NT2/D1 (cell line): ENCODE data around the gene PROK2.

Source experiments
- YY1 ChIP-seq: IDR thresholded peaks from 2 replicates; pipeline ENCODE4 v1.6.1; 2011; ENCODE audit not compliant: insufficient read length, insufficient read depth
- ZNF274 ChIP-seq: IDR thresholded peaks from 2 replicates; pipeline ENCODE4 v1.6.1; 2011; ENCODE audit warnings: mild to moderate bottlenecking, low read depth, low read length

DNA sequence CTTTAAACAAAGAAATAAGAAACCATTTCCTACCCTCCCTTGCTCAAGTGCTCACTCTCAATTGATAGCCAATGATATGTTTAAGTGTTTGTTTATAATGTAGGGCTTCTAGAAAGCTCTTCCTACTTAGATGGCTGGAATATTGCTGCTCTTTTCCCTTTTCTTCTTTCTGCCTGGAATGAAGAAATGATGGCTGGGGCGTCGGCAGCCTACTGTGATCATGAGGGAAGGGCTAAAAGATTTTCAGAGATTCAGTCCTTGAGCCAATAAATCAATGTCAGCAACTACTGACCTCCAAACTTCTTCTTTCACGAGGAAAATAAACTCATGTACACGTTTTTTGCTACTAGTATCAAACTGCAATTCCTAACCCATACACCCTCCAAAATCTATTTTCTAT lies 33.3 kb downstream of the PROK2 start:
- TF ChIP-seq ZNF274 (no peak), YY1 (no peak)
